Transverse colon (tissue), 4 donors: ENCODE data around the gene INTS6L.
A peak's percentile ranks its signal among the peaks of the same experiment; 100 is the strongest.

Experiments
- CTCF ChIP-seq, 5 experiments: fragments of 200-600 bp in 3 of 5; fragments of 450-650 bp in 2 of 5; sonication (generic) in 3 of 5; IDR thresholded peaks; 1 replicate in 2 of 5; 2 replicates in 3 of 5; pipeline ENCODE4 v1.5.1; 2016 to 2017; ENCODE audit warnings: antibody characterized with exemption in 5 of 5, inconsistent platforms in 3 of 5, mild to moderate bottlenecking in 2 of 5, moderate library complexity in 1 of 5
- POLR2A ChIP-seq: fragments of 450-650 bp; IDR thresholded peaks from one replicate; pipeline ENCODE4 v1.6.1; 2016; ENCODE audit warnings: antibody characterized with exemption, mild to moderate bottlenecking, moderate library complexity
- POLR2AphosphoS5 ChIP-seq, 3 donors: sonication (generic); formaldehyde crosslinking; IDR thresholded peaks; one replicate each; pipeline ENCODE4 v1.6.1; 2016; ENCODE audit warnings: antibody characterized with exemption in 3 of 3

- TF ChIP-seq POLR2A: peak; percentile 98
- TF ChIP-seq CTCF (IDR thresholded peaks at IDR 0.05): no peak
- peak; percentile 98 to 99 (median 98) for TF ChIP-seq POLR2AphosphoS5 (IDR thresholded peaks at IDR 0.05)
Observed at GRCh38 chrX:135520553-135521404, at the start of gene INTS6L.
